GM23248 (cell line): ENCODE data around the gene LKAAEAR1.

ENCODE experiments used
- EZH2 ChIP-seq: fragments of 200-600 bp; sonication (generic); IDR thresholded peaks from 2 replicates; pipeline ENCODE4 v1.6.1; 2018; ENCODE audit warnings: antibody characterized with exemption, mild to moderate bottlenecking; ENCODE audit not compliant: insufficient read depth, poor library complexity, severe bottlenecking
- EZH2phosphoT487 ChIP-seq: fragments of 200-600 bp; sonication (generic); IDR thresholded peaks from 2 replicates; pipeline ENCODE4 v1.6.1; 2018; ENCODE audit warnings: antibody characterized with exemption, moderate library complexity, mild to moderate bottlenecking, low read depth; ENCODE audit not compliant: insufficient read depth

GRCh38 chr20:64041040-64041780 lies 43.0 kb downstream of the LKAAEAR1 start:
- TF ChIP-seq EZH2phosphoT487 (no peak), EZH2 (no peak)
